ENCODE data around the gene CACNA2D3.
A peak's percentile ranks its signal among the peaks of the same experiment; 100 is the strongest.
"Not testable (repeated sequence)": the region's sequence is repeated elsewhere in the genome, so short reads cannot be mapped to it uniquely, and the experiment has no call there.

The CACNA2D3 gene

GRCh38 chr3:54384279-54384678 is 261.9 kb downstream of the CACNA2D3 start:
- DNase-seq = no peak

GRCh38 chr3:54390582-54390981 is 268.2 kb downstream of the CACNA2D3 start:
- no peak for DNase-seq

- DNase-seq = no peak
Observed at GRCh38 chr3:54393150-54393549, 270.8 kb downstream of the CACNA2D3 start.

GRCh38 chr3:54408328-54408727 is 286.0 kb downstream of the CACNA2D3 start:
- no peak for DNase-seq

- no peak for DNase-seq
Observed at GRCh38 chr3:54421943-54422342, 299.6 kb downstream of the CACNA2D3 start.

GRCh38 chr3:54424292-54424691 is 301.9 kb downstream of the CACNA2D3 start:
- no peak for DNase-seq

- DNase-seq = no peak
Observed at GRCh38 chr3:54426381-54426780, 304.0 kb downstream of the CACNA2D3 start.

GRCh38 chr3:54427501-54427900 is 305.1 kb downstream of the CACNA2D3 start:
- no peak for DNase-seq

GRCh38 chr3:54427941-54428871 is 305.9 kb downstream of the CACNA2D3 start:
- DNase-seq = peak; percentile 30 to 51

- DNase-seq = no peak
Observed at GRCh38 chr3:54432975-54433374, 310.6 kb downstream of the CACNA2D3 start.

GRCh38 chr3:54433846-54434245 is 311.5 kb downstream of the CACNA2D3 start:
- DNase-seq = no peak

GRCh38 chr3:54434756-54435155 is 312.4 kb downstream of the CACNA2D3 start:
- DNase-seq = no peak

- no peak for DNase-seq
Observed at GRCh38 chr3:54437271-54437670, 314.9 kb downstream of the CACNA2D3 start.

GRCh38 chr3:54443561-54444161 is 321.3 kb downstream of the CACNA2D3 start:
- no peak for DNase-seq

GRCh38 chr3:54445630-54446029 is 323.3 kb downstream of the CACNA2D3 start:
- no peak for DNase-seq

- no peak for DNase-seq
Observed at GRCh38 chr3:54447427-54447826, 325.1 kb downstream of the CACNA2D3 start.

- no peak for DNase-seq
Observed at GRCh38 chr3:54454806-54455205, 332.5 kb downstream of the CACNA2D3 start.

GRCh38 chr3:54458357-54458756 is 336.0 kb downstream of the CACNA2D3 start:
- no peak for DNase-seq

- not testable (repeated sequence) for DNase-seq
Observed at GRCh38 chr3:54464554-54464953, 342.2 kb downstream of the CACNA2D3 start.

GRCh38 chr3:54476891-54477290 is 354.5 kb downstream of the CACNA2D3 start:
- DNase-seq = no peak

- no peak for DNase-seq
Observed at GRCh38 chr3:54481606-54482365, 359.4 kb downstream of the CACNA2D3 start.

GRCh38 chr3:54484334-54484733 is 362.0 kb downstream of the CACNA2D3 start:
- no peak for DNase-seq

GRCh38 chr3:54486317-54486716 is 364.0 kb downstream of the CACNA2D3 start:
- no peak for DNase-seq

- DNase-seq = no peak
Observed at GRCh38 chr3:54488297-54488696, 365.9 kb downstream of the CACNA2D3 start.
